PC-3 (cell line): ENCODE measurements around the gene CNTNAP5.

Experiments
- CTCF ChIP-seq: fragments of 300-600 bp; sonication (generic); conservative IDR thresholded peaks from 2 replicates; pipeline ENCODE4 v1.5.1; 2017; ENCODE audit warnings: antibody characterized with exemption, low read depth, mild to moderate bottlenecking, low read length
- EZH2 ChIP-seq: fragments of 300-600 bp; sonication (generic); IDR thresholded peaks from one replicate; pipeline ENCODE4 v1.6.1; 2017; ENCODE audit warnings: antibody characterized with exemption, mild to moderate bottlenecking, low read length; ENCODE audit not compliant: unreplicated experiment
- EZH2phosphoT487 ChIP-seq: fragments of 300-600 bp; sonication (generic); IDR thresholded peaks from 2 replicates; pipeline ENCODE4 v1.6.1; 2018; ENCODE audit warnings: mild to moderate bottlenecking, antibody characterized with exemption, low read length, borderline replicate concordance

- TF ChIP-seq CTCF (no peak), EZH2 (no peak), EZH2phosphoT487 (no peak)
Observed at GRCh38 chr2:124151691-124152090, 126.6 kb downstream of the CNTNAP5 start.
